Smooth muscle cell of the brain vasculature (primary cell): ENCODE measurements around the gene KCNQ1.

Experiments
- DNase-seq: peaks from one replicate; pipeline ENCODE4 v3.0.0-alpha.2; 2012; ENCODE audit warnings: low read depth, low spot score

The KCNQ1 gene

GRCh38 chr11:2647167-2647566 lies 202.4 kb downstream of the KCNQ1 start:
- no peak for DNase-seq

- no peak for DNase-seq
Observed at GRCh38 chr11:2647953-2648352, 203.1 kb downstream of the KCNQ1 start.

- no peak for DNase-seq
Observed at GRCh38 chr11:2649400-2649799, 204.6 kb downstream of the KCNQ1 start.

- no peak for DNase-seq
Observed at GRCh38 chr11:2649848-2650247, 205.0 kb downstream of the KCNQ1 start.

GRCh38 chr11:2650343-2650867 lies 205.6 kb downstream of the KCNQ1 start:
- no peak for DNase-seq

- DNase-seq, result no peak
Observed at GRCh38 chr11:2651054-2651617, 206.3 kb downstream of the KCNQ1 start.

- no peak for DNase-seq
Observed at GRCh38 chr11:2651826-2652271, 207.0 kb downstream of the KCNQ1 start.

- no peak for DNase-seq
Observed at GRCh38 chr11:2652333-2653197, 207.8 kb downstream of the KCNQ1 start.

GRCh38 chr11:2653198-2653551 lies 208.4 kb downstream of the KCNQ1 start:
- DNase-seq, result no peak

GRCh38 chr11:2653930-2654739 lies 209.3 kb downstream of the KCNQ1 start:
- no peak for DNase-seq

GRCh38 chr11:2655016-2655719 lies 210.4 kb downstream of the KCNQ1 start:
- no peak for DNase-seq

GRCh38 chr11:2655834-2656622 lies 211.2 kb downstream of the KCNQ1 start:
- DNase-seq, result no peak

- no peak for DNase-seq
Observed at GRCh38 chr11:2656859-2657258, 212.1 kb downstream of the KCNQ1 start.

GRCh38 chr11:2657697-2658284 lies 213.0 kb downstream of the KCNQ1 start:
- no peak for DNase-seq

GRCh38 chr11:2660357-2660939 lies 215.6 kb downstream of the KCNQ1 start:
- no peak for DNase-seq

GRCh38 chr11:2661173-2662023 lies 216.6 kb downstream of the KCNQ1 start:
- no peak for DNase-seq

GRCh38 chr11:2662024-2662312 lies 217.2 kb downstream of the KCNQ1 start:
- DNase-seq, result no peak

- no peak for DNase-seq
Observed at GRCh38 chr11:2662430-2663299, 217.9 kb downstream of the KCNQ1 start.
